CD4-positive, alpha-beta T cell treated with Interleukin-4 for 4 hours (primary cell): Measurements from ENCODE around the gene FNIP1.
"Not testable (repeated sequence)": the region's sequence is repeated elsewhere in the genome, so short reads cannot be mapped to it uniquely, and the experiment has no call there.

Source experiments
- DNase-seq: peaks from one replicate; pipeline ENCODE4 v3.0.0-alpha.2; 2020

Gene FNIP1

DNA sequence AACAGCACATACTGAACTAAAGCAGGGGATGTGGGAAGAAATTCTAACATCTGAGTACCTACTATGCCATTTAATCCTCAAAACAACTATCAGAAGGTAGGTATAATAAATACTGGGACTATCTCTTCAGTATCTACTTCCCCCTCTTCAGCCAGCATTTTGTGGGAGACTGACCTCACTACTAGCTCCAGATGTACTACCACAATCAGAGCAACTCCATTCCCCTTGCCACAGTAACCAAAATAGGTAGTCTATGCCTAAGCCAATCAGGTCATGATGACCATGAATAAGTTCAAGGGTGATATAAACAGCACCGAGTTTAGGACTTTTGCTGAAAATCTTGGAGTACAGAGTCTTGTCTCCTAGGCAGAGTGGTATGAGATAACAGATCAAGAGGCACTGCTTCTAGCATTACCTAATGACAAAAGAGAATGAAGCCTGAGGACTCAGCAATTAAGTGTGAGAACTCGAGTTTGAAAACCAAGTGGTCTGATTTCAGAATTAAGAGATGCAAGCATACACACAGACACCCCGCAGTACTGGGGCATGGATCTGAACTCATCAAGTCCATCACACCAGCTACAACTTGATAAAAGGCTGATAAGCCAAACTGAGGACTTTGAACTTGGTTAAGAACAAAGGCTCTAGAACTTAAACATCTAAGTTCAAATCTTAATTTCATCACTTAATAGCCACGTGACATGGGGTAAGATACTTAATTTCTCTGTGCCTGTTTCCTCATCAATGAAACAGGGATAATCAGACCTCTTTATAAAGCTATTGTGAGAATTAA lies 9.7 kb downstream of the FNIP1 start:
- no peak for DNase-seq

DNA sequence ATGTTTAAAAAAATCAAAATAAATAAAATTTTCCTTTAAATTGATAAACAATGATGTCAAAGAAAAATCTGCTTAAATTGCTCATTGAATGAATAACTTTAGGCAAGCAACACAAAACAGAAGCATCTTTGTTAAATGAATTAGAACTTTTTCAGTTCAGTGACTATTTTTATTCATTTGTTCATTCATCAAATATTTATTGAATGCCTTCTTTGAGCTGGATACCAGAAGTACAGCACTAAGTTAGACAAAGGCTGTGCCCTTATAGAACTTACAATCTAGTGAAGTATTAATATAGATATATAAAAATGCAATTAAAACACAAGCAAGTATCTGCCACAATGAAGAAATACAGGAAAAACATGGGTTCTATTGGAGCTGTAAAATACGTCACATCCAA lies 10.8 kb downstream of the FNIP1 start:
- DNase-seq, result no peak

DNA sequence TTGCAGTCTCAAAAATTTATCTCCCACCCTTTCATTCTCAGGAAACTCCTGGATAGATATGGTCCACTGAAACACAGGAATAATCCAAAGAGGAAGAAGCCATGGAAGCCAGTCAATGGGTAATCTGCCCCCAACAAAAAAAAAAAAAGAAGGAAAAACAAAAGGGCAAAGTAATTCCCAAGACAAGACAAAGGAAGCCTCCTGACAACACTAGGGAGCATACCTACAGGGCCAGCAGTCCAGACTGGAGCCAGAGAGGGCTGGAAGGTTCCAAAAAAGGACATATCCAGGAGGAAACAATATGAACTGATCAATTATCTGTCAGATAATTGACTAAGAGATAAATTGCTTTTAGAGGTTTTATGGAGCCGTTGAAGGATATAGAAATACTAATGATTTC lies 12.9 kb downstream of the FNIP1 start:
- DNase-seq, result no peak

DNA sequence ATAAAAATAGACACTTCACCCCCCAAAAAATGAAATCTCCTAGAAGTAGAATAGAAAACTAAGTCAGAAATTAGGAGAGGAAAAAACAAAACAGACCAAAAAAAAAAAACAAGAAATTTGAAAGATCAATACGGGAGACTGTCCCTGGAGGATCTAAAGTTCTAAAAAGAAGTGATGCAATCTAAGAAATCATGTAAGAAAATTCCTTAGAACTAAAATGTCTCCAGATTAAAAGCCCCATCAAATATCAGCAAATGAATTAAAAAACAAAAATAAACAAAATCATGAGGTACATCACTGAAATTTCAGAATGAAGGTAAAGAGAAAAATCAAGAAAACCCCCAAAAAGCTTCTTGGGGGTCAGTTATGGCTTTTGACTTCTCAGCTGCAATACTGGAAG lies 13.5 kb downstream of the FNIP1 start:
- no peak for DNase-seq

DNA sequence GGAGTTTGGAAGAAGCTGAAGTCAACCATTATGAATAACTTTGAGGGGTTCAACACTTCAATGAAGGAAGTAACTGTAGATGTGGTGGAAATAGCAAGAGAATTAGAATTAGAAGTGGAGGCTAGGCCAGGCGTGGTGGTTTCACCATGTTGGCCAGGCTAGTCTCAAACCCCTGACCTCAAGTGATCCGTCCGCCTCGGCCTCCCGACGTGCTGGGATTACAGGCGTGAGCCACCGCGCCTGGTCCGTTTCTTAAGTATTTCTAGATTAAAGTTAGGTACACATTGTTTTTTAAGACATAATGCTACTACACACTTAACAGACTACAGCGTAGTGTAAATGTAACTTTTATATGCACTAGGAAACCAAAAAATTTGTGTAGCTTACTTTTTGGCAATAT lies 14.1 kb downstream of the FNIP1 start:
- no peak for DNase-seq

DNA sequence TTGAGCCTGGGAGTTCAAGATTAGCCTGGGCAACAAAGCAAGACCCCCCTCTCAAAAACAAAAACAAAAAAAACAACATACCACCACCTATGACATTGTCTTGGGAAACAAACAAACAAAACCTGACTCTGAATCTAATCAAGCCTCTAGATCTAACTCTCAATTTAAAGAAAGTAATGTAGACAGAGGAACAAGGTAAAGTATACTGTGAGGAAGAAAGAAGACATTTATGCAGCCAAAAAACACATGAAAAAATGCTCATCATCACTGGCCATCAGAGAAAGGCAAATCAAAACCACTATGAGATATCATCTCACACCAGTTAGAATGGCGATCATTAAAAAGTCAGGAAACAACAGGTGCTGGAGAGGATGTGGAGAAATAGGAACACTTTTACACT lies 18.7 kb downstream of the FNIP1 start:
- not testable (repeated sequence) for DNase-seq

DNA sequence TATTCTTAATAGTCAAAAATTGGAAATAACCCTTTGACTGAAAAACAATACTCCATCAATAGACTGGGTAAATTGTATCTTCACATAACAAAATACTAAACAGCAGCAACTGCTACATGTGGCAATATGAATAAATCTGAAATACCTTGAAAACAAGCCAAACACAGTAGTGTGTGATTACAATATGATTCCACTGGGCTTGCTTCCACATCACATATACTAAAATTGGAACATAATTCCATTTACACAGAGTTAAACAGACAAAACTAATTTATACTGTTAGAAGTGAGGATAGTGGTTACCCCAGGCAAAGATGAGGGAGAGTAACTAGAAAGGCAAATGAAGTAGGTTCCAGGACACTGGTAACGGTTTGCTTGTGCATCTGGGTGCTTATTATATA lies 20.4 kb downstream of the FNIP1 start:
- no peak for DNase-seq

DNA sequence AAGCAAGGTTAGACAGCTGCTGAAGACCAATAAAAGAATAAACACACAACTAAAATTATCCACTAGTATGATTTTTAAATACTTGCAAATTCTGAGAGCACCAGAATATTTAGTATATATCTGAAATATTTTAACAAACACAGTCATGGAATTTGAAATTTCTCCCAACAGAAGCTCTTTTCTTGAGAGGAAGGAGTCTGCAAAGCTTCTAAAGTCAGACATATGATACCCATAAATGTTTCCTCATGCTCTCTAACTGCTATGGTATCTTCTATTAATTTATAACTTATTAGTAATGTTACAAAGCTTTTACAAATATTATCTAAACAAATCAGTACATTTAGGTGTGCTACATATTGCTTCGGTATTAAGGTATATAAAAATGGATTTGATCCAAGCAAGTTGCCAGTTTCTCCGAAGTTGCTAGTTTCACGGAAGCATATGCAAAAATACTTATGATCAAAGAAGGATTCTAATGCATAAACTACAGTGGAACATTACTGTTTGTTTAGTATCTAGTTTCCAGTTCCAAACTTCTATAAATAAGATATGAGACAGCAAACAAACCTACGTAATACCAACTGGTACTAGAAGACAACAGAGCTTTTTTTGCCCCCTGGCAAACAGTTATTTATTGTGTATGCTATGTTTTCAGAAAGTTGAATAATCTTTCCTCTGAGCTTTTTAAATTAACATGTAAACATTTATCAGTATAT lies 22.0 kb downstream of the FNIP1 start:
- DNase-seq, result no peak

DNA sequence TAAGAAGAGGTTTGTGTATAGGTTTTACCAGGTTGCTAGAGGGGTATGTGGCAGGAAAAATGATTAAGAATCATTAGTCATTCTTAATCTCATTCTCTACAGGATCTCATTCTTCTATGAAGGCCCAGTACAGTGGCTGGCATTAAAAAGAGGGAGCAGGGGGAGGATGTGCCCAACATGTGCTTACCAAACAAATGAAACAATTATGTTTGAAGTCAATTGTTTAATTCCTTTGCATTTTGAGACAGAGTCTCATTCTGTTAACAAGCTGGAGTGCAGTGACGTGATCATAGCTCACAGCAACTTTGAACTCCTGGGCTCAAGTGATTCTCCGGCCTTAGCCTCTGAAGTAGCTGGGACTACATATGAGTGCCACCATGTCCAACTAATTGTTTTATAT lies 23.0 kb downstream of the FNIP1 start:
- no peak for DNase-seq

DNA sequence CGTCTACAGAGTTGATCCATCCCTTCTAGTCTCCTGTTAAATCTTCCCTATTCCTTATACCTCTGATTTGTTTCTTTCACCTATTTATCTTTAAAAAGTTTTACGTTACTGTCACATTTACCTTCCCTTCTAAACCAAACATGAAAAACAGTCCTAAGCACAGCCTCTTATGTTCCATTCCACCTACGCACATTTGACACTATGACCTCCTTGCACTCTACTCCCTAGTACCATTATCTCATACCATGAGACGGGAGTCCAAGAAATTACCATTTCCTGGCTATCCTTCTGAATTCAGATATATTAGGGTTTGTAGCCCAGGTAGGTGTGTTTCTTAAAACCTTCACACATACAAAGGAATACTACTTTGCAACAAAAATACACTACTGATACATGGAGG lies 25.1 kb downstream of the FNIP1 start:
- DNase-seq, result no peak

DNA sequence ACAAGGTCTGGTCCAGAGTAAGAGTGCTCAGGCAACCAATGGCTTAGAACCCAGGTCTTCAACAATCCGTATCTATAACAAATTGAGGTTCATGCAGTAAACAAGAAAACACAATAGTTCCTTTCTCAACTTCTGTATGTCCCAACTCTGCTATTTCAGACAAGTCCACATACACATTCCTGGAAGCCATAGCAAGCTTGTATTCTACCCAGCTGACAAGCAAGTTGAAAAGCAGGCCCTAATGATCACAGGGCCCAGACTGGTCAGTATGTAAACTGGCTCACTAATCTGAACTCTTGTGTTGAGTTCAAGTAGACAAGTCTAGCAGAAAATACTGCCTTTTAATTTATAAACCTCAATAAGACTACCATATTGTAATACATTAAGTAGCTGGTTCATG lies 26.9 kb downstream of the FNIP1 start:
- DNase-seq, result no peak

DNA sequence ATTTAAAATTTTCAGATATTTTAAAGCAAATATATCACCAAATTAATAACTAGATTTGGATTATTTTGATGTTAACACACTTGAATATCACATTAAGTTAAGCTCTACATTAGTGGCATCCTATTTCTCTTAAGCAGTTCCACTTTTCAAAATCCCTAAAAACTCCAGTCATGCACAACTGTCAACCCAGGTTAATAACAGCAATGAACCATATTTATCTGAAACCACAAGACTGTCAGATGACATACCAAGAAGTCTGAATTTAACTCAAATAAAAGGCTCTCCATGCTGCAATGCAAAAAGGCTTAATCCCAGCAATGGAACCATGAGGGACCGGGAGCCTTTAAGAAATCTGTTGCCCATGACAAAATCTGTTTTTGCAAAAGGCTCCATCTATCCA lies 27.5 kb downstream of the FNIP1 start:
- no peak for DNase-seq

DNA sequence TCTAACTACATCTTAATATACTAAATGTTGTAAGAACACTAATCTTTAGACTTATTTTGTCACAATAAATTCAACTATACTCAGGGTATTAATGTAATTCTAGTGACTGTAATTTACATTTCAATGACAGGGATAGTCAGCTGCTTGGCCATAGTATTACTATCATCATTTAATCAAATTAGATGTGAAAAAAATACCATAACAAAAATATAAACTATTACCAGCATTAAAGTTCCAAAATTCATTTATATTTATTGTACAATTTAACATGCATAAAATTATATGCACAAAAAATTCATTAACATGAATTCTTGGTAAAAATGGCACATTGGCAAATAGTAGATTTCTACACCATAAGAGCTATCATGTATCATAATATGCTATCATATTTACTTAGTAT lies 28.9 kb downstream of the FNIP1 start:
- no peak for DNase-seq

DNA sequence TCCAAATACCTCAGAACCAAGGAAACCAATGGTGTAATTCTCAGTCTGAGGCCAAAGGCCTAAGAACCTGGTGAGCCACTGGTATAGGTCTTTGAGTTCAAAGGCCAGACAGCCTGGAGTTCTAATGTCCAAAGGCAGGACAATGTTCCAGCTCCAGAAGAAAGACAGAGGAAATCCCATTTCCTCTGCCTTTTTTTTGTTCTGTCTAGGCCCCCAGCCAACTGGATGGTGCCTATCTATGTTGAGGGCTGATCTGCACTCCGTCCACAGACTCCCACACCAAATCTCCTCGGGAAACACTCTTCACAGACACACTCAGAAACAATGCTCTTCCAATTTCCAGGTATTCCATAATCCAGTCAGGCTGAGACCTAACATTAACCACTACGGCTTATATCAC lies 30.1 kb downstream of the FNIP1 start:
- no peak for DNase-seq

DNA sequence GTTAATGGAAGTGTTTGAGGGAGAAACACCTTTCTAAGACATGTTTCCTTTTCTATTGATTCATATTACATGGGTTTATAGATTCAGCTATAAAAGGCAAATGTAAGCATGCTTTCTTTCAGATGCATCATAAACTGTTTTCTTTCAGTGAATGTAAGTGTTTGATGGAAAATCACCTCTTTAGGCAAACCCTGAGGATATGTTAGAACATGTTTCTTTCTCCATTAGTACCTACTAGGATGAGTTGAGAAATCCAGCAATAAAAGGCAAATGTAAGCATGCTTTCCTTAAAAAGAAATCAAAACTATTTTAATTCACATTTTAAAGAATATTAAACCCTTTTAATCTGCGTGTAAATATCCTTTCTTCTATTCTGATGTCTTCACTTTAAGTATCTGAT lies 31.6 kb downstream of the FNIP1 start:
- DNase-seq, result no peak

DNA sequence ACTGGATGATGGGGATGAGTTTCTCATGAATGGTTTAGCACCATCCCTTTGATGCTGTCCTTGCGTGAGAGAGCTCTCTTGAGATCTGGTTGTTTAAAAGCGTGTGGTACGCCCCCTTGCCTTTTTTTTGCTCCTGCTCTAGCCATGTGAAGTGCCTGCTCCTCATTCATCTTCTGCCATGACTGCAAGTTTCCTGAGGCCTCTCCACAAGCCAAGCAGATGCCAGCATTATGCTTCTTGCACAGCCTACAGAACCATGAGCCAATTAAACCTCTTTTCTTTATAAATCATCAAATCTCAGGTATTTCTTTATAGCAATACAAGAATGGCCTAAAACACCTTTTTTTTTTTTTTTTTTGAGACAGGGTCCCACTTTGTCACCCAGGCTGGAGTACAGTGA lies 32.8 kb downstream of the FNIP1 start:
- DNase-seq, result no peak

DNA sequence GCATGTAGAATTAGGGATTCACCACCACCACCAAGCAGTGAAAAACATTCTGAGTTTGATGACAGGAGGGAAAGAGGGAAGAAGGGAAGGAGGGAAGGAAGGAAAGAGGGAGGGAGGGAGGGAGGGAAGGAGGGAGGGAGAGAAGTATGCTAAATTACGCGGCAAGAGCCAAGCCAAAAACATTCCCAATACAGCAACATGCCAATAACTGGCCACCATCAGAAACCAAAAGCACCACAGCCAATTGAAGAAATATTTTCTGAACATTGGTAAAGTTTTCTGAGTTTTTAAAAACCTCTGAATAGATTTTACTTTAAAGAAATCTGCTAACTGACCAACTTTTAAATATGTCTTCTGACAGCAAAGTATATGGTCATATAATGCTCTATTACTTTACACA lies 36.0 kb downstream of the FNIP1 start:
- DNase-seq, result no peak

DNA sequence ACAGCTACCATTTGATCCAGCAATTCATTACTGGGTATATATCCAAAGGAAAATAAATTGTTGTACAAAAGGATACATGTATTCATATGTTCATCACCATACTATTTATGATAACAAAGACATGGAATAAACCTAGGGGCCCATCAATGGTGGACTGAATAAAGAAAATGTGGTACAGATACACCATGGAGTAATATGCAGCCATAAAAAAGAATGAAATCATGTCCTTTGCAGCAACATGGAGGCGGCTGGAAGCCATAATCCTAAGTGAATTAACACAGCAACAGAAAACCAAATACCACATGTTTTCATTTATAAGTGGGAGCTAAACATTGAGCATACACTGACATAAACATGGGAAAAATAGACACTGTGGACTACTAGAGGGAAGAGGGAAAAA lies 37.1 kb downstream of the FNIP1 start:
- DNase-seq, result no peak

DNA sequence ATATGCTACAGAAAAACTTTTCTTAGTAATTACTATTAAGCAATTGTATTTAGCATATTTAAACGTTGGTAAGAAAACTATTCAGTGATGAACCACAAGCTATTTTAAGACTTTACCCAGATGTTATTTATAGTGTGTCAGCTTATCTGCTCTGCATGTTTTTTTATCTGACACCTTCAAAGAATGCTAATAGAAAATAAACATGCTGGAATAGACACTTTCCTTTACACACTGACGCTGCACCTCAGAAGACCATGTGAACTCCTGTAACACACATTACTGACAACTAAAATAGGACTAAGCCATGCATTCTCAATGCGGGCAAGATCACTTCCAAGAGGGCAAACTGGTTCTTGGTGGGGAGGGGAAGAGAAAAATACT lies 38.3 kb downstream of the FNIP1 start:
- no peak for DNase-seq

DNA sequence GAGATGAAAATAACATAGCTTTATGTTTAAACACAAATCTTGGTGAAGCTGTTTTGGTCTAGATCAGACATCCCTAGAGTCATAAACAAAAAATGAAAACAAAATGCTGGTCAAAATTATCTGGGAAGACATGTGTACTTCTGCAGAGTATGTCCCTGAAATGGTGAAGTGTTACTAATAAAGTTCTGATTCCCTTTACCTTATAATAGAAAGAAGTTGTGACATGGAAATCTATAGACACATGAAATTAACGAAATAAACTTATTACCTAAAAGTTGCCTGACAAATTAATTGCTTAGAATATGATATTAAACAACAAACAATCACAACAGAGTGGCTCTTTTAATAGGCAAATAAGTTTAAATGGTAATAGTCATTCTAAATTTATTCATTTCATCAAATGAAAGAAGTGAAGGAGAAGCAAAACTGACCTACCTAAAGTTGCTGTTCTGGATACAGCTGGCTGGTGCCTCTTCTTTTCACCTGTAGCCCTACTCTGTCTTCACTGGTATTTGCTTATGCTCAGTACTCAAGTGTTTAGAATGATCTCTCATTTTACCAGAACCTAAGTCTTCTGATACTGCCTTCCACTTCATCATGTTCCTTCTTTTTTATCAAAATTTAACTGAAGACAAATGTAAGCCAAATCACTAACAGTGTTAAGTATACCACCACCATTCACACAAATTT lies 38.8 kb downstream of the FNIP1 start:
- DNase-seq, result no peak

DNA sequence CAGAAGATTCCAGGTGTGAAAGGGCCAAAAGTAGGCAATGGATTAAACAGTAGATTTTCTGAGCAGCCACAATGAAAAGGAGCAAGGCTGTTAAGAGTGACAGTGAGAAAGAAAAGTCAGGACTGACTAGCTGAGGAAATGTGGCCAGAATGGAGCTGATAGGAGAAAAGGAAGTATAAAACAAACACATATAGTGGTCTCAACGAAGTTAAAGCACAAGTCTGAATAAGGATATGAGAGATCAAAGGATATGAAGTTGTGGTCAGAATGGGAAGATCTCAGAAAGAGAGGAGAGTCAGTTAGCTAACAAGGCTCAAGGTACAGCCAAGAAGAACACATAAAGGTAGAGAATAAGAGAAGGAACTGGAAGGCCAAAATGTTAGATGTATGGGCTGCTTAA lies 39.9 kb downstream of the FNIP1 start:
- no peak for DNase-seq

DNA sequence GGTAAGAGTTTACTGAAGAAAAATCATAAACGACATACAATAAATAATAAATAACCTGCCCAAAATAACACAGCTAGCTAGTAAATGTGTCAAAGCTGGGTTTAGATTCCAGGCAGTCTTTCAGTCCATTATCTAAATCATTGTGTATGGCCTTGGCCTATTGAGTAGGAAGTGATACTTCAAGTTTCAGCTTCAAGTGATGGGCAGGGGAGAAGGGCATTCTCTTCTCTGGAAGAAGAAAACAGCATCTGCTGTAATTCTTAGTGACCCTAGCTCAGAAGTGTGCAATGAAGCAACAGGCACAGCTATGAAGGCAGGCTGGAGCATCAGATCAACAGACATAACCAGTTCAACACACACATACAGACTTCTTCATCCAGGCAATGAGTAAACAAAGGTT lies 42.5 kb downstream of the FNIP1 start:
- DNase-seq, result no peak

DNA sequence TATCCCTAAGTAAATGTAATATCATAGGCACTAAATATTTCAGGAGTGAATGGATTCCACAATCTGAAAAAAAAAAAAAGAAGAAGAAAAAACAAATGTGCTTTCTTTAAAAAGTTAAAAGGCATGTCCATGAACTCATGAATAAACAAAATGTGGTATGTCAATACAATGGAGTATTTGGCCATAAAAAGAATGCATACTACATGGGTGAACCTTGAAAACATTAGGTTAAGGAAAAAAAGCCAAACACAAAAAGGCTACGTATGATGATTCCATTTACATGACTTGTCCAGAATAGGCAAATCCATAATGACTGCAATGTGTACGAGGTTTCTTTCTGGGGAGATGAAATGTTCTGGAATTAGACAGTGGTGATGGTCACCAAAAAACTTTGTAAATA lies 45.3 kb downstream of the FNIP1 start:
- DNase-seq, result no peak

DNA sequence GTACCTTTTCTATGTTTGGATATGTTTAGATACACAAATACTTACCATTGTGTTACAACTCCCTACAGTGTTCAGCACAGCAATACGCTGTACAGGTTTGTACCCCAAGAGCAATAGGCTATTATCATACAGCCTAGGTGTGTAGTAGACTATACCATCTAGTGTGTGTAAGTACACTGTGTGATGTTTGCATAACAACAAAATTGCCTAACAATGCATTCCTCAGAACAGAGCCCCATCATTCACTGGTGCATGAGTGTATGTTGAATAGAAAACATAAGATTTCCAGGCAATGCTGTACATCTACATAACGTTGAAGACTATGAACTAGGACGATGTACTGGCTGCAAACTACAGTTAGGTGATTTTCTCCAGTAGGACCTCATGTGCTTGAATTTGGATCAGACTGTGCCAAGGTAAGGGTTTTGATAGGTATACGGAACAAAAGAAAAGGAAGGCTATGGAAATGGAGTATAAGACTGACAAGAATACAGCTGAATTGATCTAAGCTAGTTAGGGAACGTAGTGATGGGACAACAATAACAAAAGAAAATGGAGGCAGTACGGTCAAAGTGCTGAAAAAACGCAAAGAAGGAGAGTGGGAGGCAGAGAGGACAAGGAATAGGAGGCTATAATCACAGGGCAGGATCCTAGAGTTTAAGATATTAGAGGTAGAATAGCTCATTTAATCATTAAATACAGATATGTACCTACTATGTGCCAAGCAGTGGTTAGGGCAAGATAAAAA lies 46.9 kb downstream of the FNIP1 start:
- no peak for DNase-seq
